Fibroblast of skin of back (primary cell): Measurements from ENCODE around the gene ZNF385D.

Experiments
- DNase-seq: peaks from one replicate; pipeline ENCODE4 v3.0.0-alpha.2; 2013

The ZNF385D gene

DNA sequence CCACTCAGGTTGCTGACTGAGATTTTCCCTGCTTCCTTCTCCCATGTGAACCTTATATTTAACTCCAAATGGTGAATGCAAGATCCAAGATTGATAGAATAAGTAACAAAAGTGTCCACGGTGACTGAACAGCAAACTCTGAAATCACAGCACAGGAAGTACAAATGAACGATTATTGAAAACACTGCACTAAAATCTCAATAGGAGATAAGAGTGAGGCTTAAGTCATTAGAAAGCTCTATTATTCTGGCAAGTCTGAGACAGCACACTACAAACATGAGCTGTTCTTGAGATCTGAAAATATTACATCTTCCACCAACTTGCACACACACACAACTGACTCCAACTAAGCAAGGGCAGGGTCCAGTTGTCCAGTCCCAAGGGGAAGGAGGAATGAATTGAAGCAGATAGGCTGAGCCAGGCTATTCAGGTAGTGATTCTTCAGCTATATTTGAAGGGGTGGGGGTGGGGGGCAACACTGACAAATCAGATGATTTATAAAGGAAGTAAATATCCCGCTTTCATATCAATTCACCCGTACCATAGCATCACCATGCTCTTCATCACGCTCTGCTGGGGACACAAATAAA, 2.9 kb downstream of the ZNF385D start:
- DNase-seq, result no peak

DNA sequence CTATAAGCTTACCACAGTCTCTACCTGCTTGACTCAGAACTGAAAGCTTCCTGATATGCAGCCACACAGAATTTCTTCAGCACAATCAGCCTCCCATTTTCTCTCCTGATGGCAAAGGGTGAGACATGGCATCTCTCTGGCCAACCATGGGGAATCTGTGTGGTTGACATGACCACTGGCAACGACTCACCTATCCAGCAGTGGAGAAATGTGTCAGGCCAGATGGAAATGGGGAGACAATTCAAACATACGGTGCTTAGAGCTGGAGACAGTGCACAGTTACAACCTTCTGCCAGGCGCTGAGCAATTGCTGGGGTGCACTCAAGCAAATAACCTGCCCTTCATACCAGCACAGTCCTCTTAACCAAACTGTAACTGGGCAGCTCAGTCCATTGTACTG, 3.6 kb downstream of the ZNF385D start:
- peak; percentile 11 for DNase-seq

DNA sequence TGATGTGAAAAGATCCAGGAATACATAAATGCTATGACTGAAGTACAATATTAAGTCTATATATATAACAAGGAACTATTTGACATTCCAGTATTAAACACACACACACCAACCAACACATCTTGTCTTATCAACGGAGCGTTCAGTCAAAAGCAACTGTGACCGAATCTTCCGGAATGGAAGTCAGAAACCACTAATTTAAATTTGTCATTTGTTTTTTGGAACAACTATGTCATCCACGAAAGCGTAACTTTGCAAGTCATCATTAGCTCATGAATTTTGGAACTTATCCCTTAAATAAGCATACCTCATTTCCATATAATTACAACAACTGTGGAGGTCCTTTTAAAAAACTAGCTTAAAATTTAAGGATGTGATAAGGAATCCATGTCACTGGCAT, 5.0 kb downstream of the ZNF385D start:
- DNase-seq, result peak; percentile 8

DNA sequence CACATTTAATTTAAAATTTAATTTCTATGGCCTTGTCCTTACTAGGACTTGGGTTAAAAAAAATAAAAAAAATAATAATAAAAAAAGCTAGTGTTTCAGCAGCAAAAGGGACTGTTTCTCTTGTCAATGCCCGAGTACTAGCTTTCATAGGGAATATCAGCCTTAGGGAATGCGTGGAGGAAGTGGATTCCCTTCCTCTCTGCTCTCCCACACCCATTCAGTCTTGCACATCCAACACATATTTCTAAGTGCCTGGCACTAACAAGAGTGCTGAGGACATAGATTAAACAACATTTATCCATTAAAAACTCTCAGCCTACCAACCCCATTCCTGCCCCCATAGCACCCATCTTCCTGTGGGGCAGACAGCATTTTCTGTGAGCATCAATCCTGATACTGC, 6.2 kb downstream of the ZNF385D start:
- DNase-seq, result no peak

DNA sequence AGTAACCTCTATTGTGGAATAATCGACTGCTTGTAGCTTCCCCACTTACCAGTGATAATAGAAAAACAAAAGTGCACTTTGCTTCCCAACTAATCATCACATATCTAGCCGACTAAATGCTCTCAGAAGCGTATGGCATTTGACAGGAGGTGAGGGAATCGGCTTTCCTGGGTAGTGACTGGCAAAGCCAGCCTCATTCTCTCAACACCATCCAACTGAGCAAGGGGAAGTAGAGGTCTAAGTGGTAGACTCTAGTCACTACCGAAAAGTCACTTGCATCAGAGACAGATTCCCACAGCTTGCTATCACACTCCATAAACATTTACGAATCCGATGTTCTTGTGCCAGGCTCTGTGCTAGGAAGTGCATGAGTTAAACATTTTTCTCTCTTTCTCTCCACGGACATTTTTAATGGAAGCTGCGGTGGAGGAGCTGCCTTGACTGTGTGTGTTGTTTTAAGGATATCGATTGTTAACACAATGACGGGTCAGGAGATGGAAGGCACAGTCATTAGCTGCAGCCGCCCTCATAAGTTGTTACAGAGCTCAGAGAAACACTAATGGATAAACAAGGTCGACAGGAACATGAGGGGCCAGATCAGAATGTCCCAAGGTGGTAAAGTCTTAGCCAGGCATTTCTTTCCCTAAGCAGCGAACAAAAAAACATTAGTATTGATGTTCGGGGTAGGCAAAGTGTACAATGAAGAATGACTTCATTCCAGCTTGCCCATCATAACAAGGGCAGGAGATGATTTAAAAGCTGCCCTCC, 11.9 kb downstream of the ZNF385D start:
- no peak for DNase-seq

DNA sequence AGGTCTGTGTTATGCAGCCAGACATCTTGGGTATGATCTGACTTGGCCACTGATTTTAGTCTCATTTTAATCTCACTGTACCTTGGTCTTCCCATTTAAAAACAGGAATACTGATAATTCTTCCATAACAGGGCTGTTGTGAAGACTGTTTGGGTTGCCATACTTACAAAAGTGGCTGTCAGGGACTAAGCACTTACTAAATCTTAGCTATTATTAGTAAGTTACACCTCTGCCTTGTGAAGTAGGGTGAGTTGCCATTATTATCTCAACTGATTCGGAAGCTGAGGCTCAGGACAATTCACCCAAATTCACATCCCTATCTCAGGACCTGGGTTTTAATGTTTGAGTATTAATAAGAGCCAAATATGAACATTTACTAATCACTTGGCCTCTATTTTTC, 12.7 kb downstream of the ZNF385D start:
- DNase-seq, result no peak

DNA sequence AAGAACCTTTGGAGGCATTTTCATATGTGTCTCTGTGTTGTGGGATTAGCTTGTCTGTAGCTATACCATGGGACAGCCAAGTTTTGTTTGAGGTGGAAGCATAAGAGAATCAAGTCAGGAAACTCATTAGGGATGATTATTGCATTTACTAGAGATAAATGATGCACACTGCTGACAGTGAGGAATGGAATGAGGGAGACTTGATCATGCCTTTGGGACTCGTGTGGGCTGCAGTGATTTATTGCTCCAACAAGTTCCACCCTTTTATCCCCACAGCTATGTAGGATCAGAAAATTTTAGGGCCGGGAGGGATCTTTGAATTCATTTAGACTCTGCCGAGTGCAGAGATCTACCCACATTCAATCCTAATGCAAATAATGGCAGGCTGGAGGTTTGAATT, 16.3 kb downstream of the ZNF385D start:
- DNase-seq, result peak; percentile 53

DNA sequence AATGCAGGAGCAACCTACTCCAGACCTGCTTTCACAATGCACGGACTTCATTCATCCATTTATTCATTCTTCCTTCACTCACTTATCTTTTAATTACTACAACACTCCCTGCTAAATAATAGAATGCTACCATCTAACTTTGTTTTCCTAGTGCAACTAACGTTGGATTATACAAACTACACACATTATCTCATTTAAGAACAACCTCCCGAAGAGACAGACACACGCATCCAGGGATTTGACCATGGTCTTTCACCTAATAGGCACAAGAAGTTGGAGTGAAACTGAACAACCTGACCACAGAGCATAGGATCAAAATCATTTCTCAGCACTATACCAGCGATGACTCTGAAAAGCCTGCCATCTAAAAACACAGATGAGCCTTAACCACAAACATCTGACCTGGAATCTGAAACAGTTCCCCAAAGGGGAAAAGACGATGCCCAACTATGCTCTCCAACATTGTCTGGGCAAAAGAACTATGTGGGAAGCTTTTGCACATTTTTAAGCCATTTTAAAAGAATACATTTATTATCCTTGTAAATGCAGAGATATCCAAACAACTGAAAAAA, 21.0 kb downstream of the ZNF385D start:
- DNase-seq, result peak; percentile 89

DNA sequence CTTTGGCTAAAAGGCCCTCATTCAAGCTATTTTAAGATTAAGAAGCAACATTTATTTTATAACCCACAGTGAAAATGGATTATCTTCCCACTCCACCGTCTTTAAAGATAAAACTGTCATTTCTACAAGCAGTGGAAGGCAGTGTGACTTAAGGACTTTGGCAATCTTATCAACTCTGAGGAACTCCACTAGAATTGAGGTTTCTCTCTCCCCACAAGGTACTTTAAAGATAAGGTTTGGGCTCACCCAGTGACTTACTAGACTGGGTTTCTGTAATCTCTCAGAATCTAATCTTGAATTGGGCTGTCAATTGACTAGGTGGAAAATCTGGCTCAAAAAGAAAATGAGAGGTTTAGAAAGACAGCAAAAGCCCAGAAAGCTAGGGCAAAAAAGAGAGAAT, 21.7 kb downstream of the ZNF385D start:
- no peak for DNase-seq

DNA sequence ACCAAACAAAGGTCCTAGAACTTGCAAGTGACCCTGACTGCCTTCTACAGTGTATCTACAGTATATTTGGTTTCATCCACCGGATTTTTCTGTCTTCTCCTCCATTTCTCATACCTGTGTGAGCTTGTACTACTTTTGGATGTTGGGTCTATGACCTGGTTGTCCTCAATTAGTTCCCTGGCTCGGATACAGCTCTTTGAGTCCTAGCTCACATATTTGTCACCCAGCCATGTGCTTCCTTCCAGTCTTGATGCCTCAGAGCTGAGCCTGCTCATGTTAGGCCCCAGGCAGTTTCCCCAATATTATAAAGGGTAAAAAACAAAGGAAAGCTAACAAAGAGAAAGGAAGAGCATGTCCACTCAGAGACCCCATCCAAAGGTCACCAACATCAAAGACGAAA, 28.2 kb downstream of the ZNF385D start:
- DNase-seq, result no peak

DNA sequence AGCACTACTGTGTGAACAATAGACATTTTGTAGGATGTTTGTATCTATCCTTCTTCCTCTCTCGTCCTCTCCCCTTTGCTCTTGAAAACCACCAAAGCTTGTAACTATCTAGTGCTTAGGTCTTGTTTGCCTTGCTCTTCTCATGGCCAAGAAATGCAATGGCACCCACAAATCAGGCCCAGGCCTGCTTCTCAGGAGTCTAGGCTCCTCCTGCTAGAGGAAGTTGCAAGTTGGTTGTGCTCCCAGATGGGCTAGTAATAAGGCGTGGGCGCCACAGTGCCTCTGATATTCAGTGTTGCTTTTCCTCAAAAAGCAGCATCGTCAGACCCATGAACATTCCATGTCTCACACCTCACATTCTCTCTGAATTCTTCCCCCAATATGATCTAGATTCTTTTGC, 28.7 kb downstream of the ZNF385D start:
- DNase-seq, result no peak

DNA sequence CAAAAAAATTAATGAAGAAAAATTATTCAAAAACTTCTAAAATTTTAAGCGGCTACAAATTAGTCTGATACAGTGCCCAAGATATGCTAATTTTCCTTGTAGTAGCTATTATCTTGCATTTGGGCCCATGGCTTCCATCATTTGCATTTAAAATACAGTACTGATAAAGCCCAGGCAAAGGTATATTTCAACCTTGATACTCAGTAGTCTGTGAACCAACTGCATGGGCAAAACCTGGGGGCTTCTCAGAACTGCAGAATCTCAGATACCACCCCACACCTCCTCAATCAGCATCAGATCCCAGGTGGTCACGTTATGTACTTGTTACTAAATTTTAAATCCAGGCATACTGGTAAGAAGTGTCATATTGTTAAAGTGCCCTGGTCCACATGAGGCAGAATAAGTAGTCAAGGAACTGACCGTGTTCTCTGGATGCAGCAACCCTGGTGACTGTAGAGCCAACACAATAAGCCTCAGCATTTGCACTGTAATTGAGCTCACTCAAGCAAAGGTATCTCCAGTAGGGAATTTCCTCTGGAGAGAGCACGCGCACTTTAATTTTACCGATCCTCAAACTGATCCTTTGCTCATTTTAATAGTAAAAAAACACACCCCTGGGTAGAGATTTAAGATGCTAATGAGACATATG, 31.9 kb downstream of the ZNF385D start:
- no peak for DNase-seq

DNA sequence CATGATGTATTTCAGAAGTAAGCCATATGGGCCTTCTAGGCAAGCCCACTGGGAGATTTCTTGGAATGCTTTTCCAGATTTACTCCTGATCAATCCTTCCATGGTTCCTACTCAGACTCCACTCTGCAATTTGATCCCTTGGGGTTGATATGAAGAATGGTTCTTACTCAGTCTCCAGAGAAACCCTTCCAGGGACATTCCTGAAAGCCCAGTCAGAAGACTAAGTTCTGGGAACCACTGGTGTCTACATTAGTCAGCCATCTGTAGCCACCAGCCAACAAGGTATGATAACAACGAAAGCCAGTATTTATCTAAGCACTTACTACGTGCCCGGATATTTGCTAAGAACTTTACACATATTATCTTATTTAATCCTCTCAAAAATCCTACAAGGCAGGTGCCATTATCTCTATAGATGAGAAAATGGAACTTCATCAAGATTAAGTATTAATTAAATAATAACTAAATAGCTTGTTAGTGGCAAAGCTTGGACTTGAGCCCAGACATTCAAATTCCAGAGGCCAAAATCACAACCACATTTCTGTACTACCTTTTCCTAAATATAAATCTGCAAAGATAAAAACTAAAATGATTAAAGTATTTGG, 32.7 kb downstream of the ZNF385D start:
- DNase-seq, result peak; percentile 100

DNA sequence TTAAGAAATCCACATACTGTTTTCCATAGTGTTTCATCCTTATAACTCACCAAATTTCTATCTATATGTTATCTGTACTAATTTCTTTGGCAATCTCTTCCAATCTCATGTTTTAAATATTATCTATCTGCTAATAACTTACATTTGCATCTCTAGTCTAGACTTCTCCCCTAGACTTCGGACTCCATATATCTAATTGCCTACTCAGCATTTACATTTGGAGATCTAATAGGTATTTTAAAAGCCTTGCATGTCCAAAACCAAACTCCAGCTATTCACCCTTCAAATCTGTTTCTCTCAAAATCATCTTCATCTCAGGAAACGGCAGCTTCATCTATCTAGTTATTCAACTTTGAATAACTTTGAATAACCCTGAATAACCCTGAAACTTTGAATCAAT, 35.3 kb downstream of the ZNF385D start:
- no peak for DNase-seq

DNA sequence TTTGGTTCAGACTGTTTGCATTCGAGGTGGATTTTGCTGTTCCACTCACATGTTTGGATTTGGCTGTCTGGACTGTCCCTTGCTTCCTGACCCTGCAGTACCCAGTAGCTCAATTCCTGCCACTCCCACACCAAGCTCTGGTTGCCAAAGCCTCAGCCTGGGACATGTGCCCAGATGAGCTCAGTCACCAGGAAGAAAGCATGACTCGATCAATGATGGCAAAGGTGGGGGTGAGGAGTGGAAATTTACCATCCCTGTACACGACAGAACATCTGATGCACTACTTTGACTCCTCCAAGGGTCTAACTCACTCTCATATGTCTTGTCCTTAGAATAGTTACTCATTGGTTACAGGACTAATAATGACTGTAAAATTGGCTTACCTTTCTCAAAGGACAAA, 45.2 kb downstream of the ZNF385D start:
- DNase-seq, result peak; percentile 75

DNA sequence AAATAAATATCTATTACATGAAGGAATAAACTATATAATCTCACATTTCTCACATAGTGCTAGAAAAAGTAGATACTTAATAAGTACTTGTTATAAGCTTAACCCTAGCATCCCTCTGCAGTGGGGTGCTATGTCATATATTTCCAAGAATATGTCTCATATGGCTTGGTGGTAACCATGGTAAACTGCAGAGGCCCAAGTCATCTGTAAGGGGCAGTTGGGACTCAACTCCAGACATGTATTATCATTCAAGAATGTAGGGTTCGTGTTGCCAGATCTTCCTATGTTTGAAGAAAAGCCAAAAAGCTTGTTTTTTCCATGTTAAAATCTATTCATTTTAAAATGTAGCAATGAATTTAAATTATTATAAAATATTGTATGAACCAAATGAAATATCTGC, 46.2 kb downstream of the ZNF385D start:
- peak; percentile 27 for DNase-seq

DNA sequence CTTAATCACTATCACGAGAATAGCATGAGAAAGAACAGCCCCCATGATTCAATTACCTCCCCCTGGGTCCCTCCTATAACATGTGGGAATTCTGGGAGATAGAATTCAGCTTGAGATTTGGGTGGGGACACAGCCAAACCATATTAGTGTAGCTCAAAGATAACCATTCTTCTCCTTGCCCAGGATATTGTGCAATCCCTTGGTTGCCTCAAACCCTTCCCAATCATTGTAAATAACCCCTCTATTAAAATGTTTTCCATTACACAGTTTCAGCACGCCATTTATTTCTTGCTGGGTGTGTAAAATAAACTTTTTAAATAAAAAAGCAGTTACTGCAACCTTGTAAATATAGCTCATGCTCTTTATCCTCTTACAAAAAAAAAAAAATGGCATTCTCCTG, 47.7 kb downstream of the ZNF385D start:
- no peak for DNase-seq

DNA sequence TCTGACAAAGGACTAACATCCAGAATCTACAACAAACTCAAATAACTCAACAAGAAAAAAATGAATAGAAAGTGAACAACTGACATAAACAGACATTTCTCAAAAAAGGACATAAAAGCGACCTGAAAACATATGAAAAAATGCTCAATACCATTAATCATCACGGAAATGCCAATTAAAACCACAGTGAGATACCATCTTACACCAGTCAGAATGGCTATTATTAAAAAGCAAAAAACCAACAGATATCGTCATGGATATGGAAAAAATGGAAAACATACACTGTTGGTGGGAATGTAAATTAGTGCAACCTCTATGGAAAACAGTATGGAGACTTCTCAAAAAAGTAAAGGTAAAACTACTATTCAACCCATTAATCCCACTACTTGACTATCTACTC, 53.3 kb downstream of the ZNF385D start:
- peak; percentile 4 for DNase-seq

DNA sequence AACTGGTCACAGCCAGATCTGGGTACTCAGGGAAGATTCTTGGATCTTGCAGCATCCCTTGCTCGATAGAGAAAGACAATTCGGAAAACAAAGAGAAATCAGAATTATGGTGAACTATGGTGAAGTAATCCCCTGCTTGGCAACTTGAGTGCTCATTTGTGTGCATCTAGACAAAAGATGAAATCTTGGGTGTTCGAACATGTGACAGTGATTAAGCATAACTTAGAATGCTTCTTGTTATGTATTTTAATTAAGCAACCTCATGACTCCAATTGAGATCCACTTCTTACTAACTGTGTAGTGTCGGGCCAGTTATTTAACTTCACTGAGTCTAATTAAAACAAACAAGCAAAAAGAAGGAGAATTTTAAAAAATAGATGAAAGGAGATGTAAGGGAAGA, 56.5 kb downstream of the ZNF385D start:
- no peak for DNase-seq

DNA sequence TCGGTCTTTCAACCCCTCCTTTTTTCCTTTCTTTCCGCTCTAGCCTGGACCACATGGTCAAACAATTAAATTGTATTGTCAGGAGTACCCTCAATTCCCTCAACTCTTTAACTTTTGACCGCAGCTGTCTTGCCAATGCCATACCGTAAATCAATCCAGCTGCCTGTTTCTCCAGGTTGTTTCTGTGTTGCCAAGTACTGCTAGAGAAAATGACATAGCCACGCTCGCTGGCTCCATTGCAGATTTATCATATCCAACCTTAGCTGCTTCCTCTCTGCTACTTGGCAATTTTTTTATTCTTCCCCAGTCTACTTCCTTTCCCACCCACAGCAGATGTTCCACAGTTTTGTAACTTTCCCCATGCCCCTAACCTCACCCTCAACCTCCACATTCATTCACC, 60.0 kb downstream of the ZNF385D start:
- DNase-seq, result no peak

DNA sequence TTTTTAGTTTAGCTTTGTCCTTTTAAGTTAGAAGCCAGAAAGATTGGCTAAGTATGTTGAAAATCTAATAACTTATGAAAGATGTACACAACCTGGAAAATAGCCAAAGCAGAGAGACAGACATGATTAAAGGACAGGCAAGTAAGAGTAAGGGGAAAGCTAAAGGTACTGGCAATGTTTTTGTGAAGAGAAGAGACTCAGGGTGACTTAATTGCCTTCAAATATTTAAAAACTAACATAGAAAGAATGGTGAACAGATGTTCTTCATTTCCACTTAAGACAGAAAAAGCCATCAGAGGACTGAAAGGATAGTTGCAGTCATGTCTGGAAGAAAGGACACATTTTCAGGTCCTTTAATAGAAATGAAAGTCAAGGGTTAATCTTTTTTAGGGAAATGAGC, 68.8 kb downstream of the ZNF385D start:
- no peak for DNase-seq

DNA sequence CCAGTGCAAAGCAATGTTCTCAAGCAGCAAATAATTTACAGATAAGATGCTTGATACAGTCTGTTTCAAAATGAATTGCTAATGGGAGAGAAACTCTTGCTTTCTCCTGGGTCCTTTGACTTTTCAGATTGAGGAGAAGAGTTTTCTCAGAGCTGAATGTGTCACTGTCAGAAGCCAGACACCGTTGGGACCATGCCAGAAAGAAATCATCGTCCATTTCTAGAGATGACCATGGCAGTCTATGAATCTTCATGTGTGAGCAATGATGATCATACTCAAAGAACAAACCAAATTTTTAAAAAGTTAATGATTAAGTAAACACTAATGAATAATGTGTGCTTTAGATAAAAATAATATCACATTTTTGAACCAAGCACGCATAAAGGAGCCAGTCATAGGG, 77.6 kb downstream of the ZNF385D start:
- DNase-seq, result peak; percentile 16

DNA sequence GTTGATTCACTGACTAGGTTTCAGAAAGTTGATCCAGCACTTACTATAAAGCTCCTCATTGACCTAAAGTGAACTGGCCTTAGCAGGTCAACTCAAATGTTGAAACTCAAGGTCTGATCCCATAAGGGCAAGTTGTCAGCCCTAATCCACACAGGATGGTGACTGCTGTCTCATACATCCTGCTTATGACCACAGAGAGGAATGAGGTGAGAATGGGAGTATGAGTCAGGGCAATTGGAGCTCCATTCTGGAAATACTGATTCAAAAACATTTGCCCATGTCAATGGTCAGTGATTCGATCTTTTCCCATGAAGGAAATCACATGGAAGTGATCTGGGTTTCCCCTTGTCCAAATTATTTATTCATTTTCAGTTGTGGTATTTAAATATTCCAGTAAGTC, 78.7 kb downstream of the ZNF385D start:
- DNase-seq, result peak; percentile 89
